SK-N-SH (cell line): Measurements from ENCODE around the gene COL28A1. TPM values are rescaled to one million over a fixed set of nuclear protein-coding genes. Genes with fewer than 3 reads are reported as not detected.

ENCODE experiments used
- CTCF ChIA-PET: fragments of 300-600, 350-600 bp; formaldehyde crosslinking; extraction: SDS; loops from one replicate; lab custom pipeline; 2021; lab: Yijun Ruan, JAX
- POLR2A ChIA-PET: fragments of 350-600 bp; sonication (Branson Sonifier 250); formaldehyde crosslinking; extraction: SDS; loops from one replicate; lab custom pipeline; 2020; ENCODE audit warnings: antibody characterized with exemption, inconsistent platforms; lab: Yijun Ruan, JAX
- DNase-seq: peaks from one replicate; pipeline ENCODE4 v3.0.0; 2012
- H2AFZ ChIP-seq: fragments of 200-600 bp; sonication (generic); 2 replicates; pipeline ENCODE4 v1.8.1; 2016; ENCODE audit warnings: antibody characterized with exemption, mild to moderate bottlenecking, low read depth
- H3F3A ChIP-seq: fragments of 200-600 bp; sonication (generic); replicated peaks from 2 replicates; pipeline ENCODE3; 2016; ENCODE audit warnings: antibody characterized with exemption, mild to moderate bottlenecking; ENCODE audit not compliant: insufficient read depth
- H3K27ac ChIP-seq, 2 experiments: fragments of 200-500 bp in 1 of 2; fragments of 200-600 bp in 1 of 2; sonication (Bioruptor generic) in 1 of 2; sonication (generic), shearing (Covaris generic) in 1 of 2; 2 replicates each; pipeline versions ENCODE4 v1.5.1 to v1.6.1; 2014 to 2016; ENCODE audit warnings: low read depth in 2 of 2, inconsistent platforms in 1 of 2, low read length in 1 of 2, mild to moderate bottlenecking in 1 of 2, mixed read lengths in 1 of 2
- H3K27me3 ChIP-seq: fragments of 200-600 bp; sonication (generic), shearing (Covaris generic); 2 replicates; pipeline ENCODE4 v1.6.1; 2016; ENCODE audit warnings: mixed run types; ENCODE audit not compliant: insufficient read depth
- H3K36me3 ChIP-seq, 2 experiments: fragments of 200-500 bp in 1 of 2; fragments of 200-600 bp in 1 of 2; sonication (Bioruptor generic) in 1 of 2; sonication (generic) in 1 of 2; replicated peaks in 1 of 2; 2 replicates each; pipeline versions ENCODE3 to v1.5.1; 2014 to 2016; ENCODE audit warnings: low read length in 1 of 2, mild to moderate bottlenecking in 1 of 2; ENCODE audit not compliant: insufficient read depth in 2 of 2, control insufficient read depth in 1 of 2
- H3K4me1 ChIP-seq, 2 experiments: fragments of 200-500 bp in 1 of 2; fragments of 200-600 bp in 1 of 2; sonication (Bioruptor generic) in 1 of 2; sonication (generic), shearing (Covaris generic) in 1 of 2; 2 replicates each; pipeline versions ENCODE4 v1.5.1 to v1.6.1; 2014 to 2016; ENCODE audit warnings: low read depth in 1 of 2, low read length in 1 of 2, mixed run types in 1 of 2; ENCODE audit not compliant: insufficient read depth in 2 of 2, control insufficient read depth in 1 of 2
- H3K4me2 ChIP-seq: fragments of 200-600 bp; sonication (generic), shearing (Covaris generic); 2 replicates; pipeline ENCODE4 v1.6.1; 2017; ENCODE audit warnings: mixed run types
- H3K4me3 ChIP-seq, 2 experiments: fragments of 200-500 bp in 1 of 2; fragments of 200-600 bp in 1 of 2; sonication (Bioruptor generic) in 1 of 2; sonication (generic), shearing (Covaris generic) in 1 of 2; 2 replicates each; pipeline versions ENCODE4 v1.5.1 to v1.8.1; 2014 to 2016; ENCODE audit warnings: low read depth in 2 of 2, inconsistent platforms in 1 of 2, low read length in 1 of 2, mild to moderate bottlenecking in 1 of 2, mixed read lengths in 1 of 2, moderate library complexity in 1 of 2
- H3K79me2 ChIP-seq: fragments of 200-600 bp; sonication (generic); 2 replicates; pipeline ENCODE4 v1.8.1; 2017; ENCODE audit warnings: mild to moderate bottlenecking; ENCODE audit not compliant: insufficient read depth
- H3K9ac ChIP-seq: fragments of 200-600 bp; sonication (generic); 2 replicates; pipeline ENCODE4 v1.6.1; 2017; ENCODE audit warnings: mixed run types
- H3K9me2 ChIP-seq: fragments of 200-600 bp; sonication (generic); 2 replicates; pipeline ENCODE4 v1.6.1; 2017; ENCODE audit warnings: mixed run types
- H3K9me3 ChIP-seq: fragments of 200-600 bp; sonication (generic); 2 replicates; pipeline ENCODE4 v1.6.1; 2017; ENCODE audit warnings: mixed run types, mild to moderate bottlenecking, moderate library complexity
- H4K20me1 ChIP-seq: fragments of 200-600 bp; sonication (generic); 2 replicates; pipeline ENCODE4 v1.6.1; 2017; ENCODE audit warnings: mild to moderate bottlenecking, mixed run types; ENCODE audit not compliant: insufficient read depth
- RAD21 ChIP-seq: IDR thresholded peaks from 2 replicates; pipeline ENCODE4 v1.6.1; 2012; ENCODE audit warnings: mild to moderate bottlenecking, low read length
- WGBS: methylation state at CpG from one replicate; pipeline ENCODE4 v1.1.6; 2017; ENCODE audit warnings: low lambda C conversion rate; 5-methylcytosine and 5-hydroxymethylcytosine counted together
- polyA plus RNA-seq, 3 experiments: library from polyadenylated mRNA; depleted of rRNA; stranded (reverse); fragments of >200 nt; gene quantifications; 2 replicates each; pipeline ENCODE4 v1.2.3, GENCODE V29; 2012
- TF ChIP-seq, protein P1 (sequence below): IDR thresholded peaks from 2 replicates; pipeline ENCODE4 v1.6.1; 2012; ENCODE audit warnings: mild to moderate bottlenecking, low read depth, low read length, moderate library complexity
- TF ChIP-seq, protein P2 (sequence below): IDR thresholded peaks from 2 replicates; pipeline ENCODE4; 2012
- TF ChIP-seq, protein P3 (sequence below): IDR thresholded peaks from 2 replicates; pipeline ENCODE4 v1.4.0; 2012; ENCODE audit warnings: low read depth, borderline replicate concordance

The COL28A1 gene
- polyA plus RNA-seq, 1 of the 3 experiments (the other 2 are of a cell fraction), result not detected

DNA sequence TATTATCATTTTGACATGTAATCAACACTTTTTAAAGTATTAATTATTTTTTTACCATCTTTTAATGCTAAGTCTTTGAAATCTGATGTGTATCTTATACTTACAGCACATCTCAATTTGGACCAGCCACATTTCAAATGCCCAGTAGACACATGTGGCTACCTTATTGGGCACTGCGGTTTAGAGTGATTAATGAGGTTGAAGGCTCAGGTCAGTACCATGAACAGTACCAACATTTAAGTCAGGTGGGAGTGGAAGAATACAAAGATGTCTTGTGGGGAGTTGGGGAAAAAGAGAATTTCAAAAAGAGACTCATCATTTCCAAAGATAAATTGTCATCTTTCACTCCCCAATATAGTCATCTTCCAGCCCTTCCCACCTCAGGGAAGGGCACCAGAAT, 40.5 kb downstream of the COL28A1 start:
- Histone ChIP-seq H3K9me2 (no peaks in the 10 kb centered on the region), H3K4me2 (no peak overlapping the region), H2AFZ (no peak overlapping the region), H3K9me3 (no peaks in the 10 kb centered on the region), H3K4me1 (peaks cover 6 to 23% of the 10 kb centered on the region in 2 experiments; a peak in 2 of 4 replicates), H3K27ac (no peak overlapping the region), H3F3A (peaks cover 8% of the 10 kb centered on the region), H4K20me1 (no peaks in the 10 kb centered on the region), H3K79me2 (no peaks in the 10 kb centered on the region), H3K4me3 (no peak overlapping the region), H3K36me3 (no peaks in the 10 kb centered on the region), H3K27me3 (no peaks in the 10 kb centered on the region), H3K9ac (no peak overlapping the region)
- CTCF ChIA-PET, result interaction anchor here (1.1 kb wide), 1 partner anchor 10 kb away, joined by 3 read pairs; no protein-coding TSS in a partner anchor
- TF ChIP-seq, protein P1, sequence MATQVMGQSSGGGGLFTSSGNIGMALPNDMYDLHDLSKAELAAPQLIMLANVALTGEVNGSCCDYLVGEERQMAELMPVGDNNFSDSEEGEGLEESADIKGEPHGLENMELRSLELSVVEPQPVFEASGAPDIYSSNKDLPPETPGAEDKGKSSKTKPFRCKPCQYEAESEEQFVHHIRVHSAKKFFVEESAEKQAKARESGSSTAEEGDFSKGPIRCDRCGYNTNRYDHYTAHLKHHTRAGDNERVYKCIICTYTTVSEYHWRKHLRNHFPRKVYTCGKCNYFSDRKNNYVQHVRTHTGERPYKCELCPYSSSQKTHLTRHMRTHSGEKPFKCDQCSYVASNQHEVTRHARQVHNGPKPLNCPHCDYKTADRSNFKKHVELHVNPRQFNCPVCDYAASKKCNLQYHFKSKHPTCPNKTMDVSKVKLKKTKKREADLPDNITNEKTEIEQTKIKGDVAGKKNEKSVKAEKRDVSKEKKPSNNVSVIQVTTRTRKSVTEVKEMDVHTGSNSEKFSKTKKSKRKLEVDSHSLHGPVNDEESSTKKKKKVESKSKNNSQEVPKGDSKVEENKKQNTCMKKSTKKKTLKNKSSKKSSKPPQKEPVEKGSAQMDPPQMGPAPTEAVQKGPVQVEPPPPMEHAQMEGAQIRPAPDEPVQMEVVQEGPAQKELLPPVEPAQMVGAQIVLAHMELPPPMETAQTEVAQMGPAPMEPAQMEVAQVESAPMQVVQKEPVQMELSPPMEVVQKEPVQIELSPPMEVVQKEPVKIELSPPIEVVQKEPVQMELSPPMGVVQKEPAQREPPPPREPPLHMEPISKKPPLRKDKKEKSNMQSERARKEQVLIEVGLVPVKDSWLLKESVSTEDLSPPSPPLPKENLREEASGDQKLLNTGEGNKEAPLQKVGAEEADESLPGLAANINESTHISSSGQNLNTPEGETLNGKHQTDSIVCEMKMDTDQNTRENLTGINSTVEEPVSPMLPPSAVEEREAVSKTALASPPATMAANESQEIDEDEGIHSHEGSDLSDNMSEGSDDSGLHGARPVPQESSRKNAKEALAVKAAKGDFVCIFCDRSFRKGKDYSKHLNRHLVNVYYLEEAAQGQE, result peak; percentile 75; the same call in 1 of the 2 replicates
- TF ChIP-seq, protein P2, sequence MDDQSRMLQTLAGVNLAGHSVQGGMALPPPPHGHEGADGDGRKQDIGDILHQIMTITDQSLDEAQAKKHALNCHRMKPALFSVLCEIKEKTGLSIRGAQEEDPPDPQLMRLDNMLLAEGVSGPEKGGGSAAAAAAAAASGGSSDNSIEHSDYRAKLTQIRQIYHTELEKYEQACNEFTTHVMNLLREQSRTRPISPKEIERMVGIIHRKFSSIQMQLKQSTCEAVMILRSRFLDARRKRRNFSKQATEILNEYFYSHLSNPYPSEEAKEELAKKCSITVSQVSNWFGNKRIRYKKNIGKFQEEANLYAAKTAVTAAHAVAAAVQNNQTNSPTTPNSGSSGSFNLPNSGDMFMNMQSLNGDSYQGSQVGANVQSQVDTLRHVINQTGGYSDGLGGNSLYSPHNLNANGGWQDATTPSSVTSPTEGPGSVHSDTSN, result no peak
- WGBS, result 0% methylated on average over 1 of the region's 1 CpG
- POLR2A ChIA-PET, result no interaction called here
- DNase-seq, result no peak

DNA sequence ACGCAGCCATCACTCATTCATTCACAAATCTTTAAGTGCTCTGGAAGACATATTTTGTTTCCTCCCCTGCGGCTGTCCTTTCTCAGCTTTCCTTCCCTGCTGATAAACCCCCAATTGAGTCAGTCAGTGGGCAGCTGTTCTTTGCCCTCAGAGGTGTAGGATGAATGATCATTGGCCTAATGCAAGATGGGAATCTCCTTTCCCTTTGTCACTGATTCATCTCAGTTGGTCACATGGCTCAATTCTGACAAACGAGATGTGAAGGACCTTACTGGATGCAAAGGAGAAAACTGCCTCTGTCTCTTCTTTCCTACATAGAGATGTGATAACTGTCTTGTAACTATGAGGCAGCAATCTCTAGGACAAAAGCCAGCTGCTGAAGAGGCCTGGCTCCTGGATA, 44.6 kb downstream of the COL28A1 start:
- TF ChIP-seq RAD21, result no peak
- TF ChIP-seq, protein P3, sequence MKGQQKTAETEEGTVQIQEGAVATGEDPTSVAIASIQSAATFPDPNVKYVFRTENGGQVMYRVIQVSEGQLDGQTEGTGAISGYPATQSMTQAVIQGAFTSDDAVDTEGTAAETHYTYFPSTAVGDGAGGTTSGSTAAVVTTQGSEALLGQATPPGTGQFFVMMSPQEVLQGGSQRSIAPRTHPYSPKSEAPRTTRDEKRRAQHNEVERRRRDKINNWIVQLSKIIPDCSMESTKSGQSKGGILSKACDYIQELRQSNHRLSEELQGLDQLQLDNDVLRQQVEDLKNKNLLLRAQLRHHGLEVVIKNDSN, result peak; percentile 65
- TF ChIP-seq, protein P2, result peak; percentile 40
- ChIA-PET CTCF (interaction anchor here (1.0 to 1.2 kb wide), 2 partner anchors 11 to 14 kb away, joined by 3 read pairs; no protein-coding TSS in a partner anchor), POLR2A (no interaction called here)
- no peak overlapping the region for H3K4me2 ChIP-seq
- peaks cover 0 to 23% of the 10 kb centered on the region in 2 experiments; a peak in 1 of 4 replicates for H3K4me1 ChIP-seq
- no peaks in the 10 kb centered on the region for H3K27me3 ChIP-seq
- DNase-seq, result no peak
- no peaks in the 10 kb centered on the region for H4K20me1 ChIP-seq
- WGBS, result 85% methylated on average over 3 of the region's 3 CpGs
- H2AFZ ChIP-seq, result no peak overlapping the region; the same call in 1 of the 2 replicates
- no peak overlapping the region for H3K27ac ChIP-seq
- no peaks in the 10 kb centered on the region for H3K36me3 ChIP-seq
- H3K9me3 ChIP-seq, result 0 out of 2 replicates have a peak, but pooled peaks cover 1% of the 10 kb centered on the region
- peaks cover 8% of the 10 kb centered on the region for H3F3A ChIP-seq
- no peaks in the 10 kb centered on the region for H3K79me2 ChIP-seq
- H3K9me2 ChIP-seq, result no peaks in the 10 kb centered on the region
- no peak overlapping the region for H3K4me3 ChIP-seq
- H3K9ac ChIP-seq, result no peak overlapping the region
